ENCODE data around the gene DIAPH2.

Gene DIAPH2

DNA sequence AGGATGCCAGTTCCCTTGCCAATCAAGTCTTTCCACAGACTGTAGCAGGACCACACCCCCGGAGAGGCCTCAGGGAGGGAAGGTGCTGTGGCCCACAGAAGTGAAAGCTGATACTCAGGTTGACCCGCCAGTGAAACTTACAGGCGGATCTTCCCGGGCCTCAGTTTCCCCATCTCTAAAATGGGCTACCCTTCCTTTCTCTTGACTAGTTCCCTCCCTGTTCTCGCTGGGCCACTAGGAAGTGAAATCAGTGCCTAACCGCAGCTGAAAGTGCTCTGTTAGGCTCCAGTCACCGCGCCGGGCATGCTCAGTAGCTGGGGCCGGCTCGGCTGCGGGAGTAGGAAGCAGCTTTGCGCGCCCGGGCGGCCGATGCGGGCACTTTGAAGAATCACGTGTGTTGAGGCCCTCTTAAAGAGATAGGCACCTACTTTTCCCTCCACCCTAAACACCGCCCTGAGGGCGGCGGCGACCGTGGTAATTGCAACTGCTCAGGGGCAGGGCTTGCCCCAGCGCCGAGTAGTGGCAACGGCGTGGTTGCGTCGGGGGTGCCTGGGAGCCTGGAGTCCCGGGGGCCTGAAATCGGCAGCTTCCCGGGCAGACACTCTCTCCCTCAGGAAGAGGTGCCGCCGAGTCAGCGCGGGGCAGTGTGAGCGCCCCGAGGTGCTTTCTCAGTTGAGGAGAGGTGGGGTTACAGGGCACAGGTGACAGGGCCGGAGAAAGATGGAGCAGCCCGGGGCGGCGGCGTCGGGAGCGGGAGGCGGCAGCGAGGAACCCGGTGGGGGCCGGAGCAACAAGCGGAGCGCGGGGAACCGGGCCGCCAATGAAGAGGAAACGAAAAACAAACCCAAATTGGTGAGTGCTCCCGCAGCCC, at the start of gene DIAPH2:
Gene DIAPH2, plus strand, starts transcription at position 504 of the 871 bp plus-strand sequence.
- peak; percentile 87 for DNase-seq
- no peaks in the 10 kb centered on the region for H3K27me3 Mint-ChIP-seq
- H3K4me1 Mint-ChIP-seq, result peaks cover 43% of the 10 kb centered on the region
- H3K36me3 Mint-ChIP-seq, result peaks cover 4% of the 10 kb centered on the region
- peak within 1 kb of the TSS; percentile 95 for H3K27ac Mint-ChIP-seq
- peak within 1 kb of the TSS; percentile 93 for H3K4me3 Mint-ChIP-seq
- CTCF ChIA-PET, result no interaction called here
- no peaks in the 10 kb centered on the region for H3K9me3 Mint-ChIP-seq

DNA sequence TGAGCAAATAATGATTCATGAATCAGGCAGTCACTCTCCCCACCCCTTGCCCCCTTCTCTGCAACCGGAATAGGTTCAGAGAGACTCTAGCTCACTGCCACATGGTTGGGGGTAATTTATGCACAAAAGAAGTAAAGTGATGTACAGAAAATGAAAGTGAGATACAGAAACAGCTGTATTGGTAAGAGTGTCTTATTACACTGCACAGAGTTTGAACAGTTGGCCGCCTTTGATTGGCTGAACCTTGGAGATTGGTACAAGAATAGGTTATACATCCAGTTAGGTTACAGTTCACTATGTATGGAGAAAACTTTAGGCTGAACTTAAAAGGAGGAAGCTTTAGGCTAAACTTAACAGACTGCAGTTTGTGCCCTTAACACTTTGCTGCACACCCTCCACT, 34.6 kb upstream of the DIAPH2 start:
- CTCF ChIA-PET, result no interaction called here
- DNase-seq, result no peak
- H3K27ac Mint-ChIP-seq, result no peak overlapping the region
- no peaks in the 10 kb centered on the region for H3K27me3 Mint-ChIP-seq
- H3K36me3 Mint-ChIP-seq, result no peaks in the 10 kb centered on the region
- H3K9me3 Mint-ChIP-seq, result no peaks in the 10 kb centered on the region
- no peak overlapping the region for H3K4me3 Mint-ChIP-seq
- H3K4me1 Mint-ChIP-seq, result no peaks in the 10 kb centered on the region

DNA sequence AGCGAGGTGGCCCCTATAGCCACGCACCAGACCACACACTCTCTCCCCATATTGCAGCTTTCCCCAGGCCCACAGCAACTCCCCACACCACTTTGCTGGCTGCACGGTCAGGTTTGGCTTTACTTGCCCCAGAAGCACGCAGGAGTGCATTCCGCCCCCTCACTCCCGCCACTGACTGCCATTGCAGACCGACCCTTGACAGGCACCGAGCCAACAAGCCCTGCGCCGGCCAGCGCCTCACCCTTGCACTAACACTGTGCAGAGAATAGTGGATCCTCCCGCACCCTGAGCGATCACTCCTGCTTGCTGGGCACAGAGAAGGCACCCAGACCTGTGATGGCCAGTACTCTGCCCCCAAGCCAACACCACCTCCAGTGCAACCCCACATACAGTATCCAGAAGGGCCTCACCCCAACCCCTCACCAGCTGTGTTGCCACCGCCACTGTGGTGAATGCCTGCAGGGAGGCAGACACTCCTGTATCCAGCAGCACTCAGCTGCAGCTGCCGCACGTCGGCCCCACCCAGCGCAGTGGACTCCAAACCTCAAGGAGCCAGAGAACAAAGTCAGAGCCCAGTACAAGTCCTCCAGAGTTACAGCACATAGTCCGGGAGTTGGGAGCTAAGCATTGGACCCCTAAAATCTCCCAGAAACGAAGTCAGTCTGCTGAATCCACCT, 28.6 kb upstream of the DIAPH2 start:
- Mint-ChIP-seq H3K27ac (no peak overlapping the region), H3K4me3 (no peak overlapping the region), H3K36me3 (no peaks in the 10 kb centered on the region), H3K27me3 (no peaks in the 10 kb centered on the region), H3K4me1 (no peaks in the 10 kb centered on the region), H3K9me3 (no peaks in the 10 kb centered on the region)
- DNase-seq, result no peak
- CTCF ChIA-PET, result no interaction called here

DNA sequence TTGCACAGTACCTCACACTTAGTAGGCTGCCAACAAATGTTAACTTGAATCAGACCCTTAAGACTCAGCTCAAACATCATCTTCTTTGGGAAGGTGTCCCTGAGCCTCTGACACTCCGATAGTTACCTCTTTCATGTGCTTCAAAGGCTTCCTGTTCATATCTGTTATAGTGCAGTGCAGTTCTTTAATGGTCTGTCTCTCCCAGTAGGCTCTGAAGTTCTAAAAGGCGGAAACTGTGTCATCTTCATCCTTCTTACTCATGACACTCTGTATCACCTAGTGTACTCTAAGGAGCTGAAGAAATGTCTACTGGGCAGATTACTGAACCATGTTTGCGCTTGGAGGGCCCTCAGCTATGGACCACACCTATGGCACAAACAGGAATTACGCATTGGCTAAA, 2.1 kb upstream of the DIAPH2 start:
- no peak for DNase-seq
- Mint-ChIP-seq H3K4me1 (peaks cover 36% of the 10 kb centered on the region), H3K27me3 (no peaks in the 10 kb centered on the region), H3K36me3 (no peaks in the 10 kb centered on the region), H3K4me3 (peak overlapping the region; percentile 25), H3K9me3 (no peaks in the 10 kb centered on the region), H3K27ac (peak overlapping the region; percentile 84)
- CTCF ChIA-PET, result no interaction called here

DNA sequence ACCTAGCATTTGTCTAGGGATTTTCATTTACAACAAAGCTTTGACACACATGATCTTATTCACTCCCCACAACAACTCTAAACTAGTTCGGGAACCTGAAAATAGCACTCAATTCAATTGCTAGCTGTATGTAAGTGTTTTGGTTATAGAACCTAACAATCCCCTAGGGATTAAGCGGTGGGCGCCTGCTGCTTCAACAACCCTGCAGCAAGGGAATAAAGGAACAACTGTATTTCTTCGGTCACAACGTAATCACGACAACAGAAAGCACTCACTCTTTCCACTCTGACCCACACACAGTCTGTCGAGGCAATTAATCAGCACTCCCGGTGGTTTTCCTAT, 674 bp upstream of the DIAPH2 start:
- Mint-ChIP-seq H3K27ac (peak overlapping the region; percentile 95), H3K4me3 (peak overlapping the region; percentile 93), H3K27me3 (no peaks in the 10 kb centered on the region), H3K9me3 (no peaks in the 10 kb centered on the region), H3K4me1 (peaks cover 41% of the 10 kb centered on the region), H3K36me3 (peaks cover 4% of the 10 kb centered on the region)
- CTCF ChIA-PET, result no interaction called here
- DNase-seq, result no peak

DNA sequence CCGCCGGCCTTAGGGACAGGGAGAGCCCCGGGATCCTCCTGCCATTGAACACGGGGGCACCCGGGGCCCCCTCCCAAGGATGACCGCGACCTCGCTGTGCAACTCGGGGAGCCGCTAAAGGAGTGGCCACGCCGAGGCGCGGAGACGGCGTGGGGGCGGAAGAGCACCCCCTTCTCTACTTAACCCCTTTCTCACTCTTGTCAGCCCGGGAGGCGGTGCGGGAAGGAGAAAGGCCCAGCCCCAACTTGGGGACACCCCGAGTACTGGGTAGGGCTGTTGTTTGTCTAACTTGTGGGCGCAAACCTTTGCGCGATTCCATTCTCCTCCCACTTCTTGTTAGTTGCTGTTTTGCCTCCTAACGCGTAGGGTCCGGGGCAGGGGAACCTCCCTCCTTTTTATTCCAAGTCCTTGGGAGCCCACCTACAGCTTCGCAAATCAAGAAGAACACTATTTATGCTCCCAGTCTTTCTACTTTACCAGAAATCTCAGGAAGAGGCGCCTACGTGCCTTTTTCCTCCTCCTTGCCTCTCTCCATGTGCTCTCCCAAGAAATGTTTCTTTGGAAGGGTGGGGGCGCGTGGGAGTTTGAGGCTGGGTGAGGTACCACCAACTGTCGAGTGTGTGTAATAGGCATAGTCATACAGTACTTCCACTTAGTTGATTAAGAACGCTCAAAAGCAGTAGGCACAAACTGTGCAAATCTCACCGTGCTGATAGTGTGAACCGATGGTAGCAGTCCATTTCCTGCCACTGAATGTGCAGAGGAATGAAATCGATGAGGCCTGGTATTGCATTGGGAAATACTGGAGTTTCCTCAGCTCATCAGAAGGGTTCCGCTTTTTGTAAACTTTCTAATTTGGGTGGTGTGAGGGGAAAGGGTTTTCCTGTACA, 813 bp downstream of the DIAPH2 start:
- CTCF ChIA-PET, result no interaction called here
- Mint-ChIP-seq H3K27ac (peak overlapping the region; percentile 95), H3K4me1 (peaks cover 43% of the 10 kb centered on the region), H3K36me3 (peaks cover 4% of the 10 kb centered on the region), H3K9me3 (no peaks in the 10 kb centered on the region), H3K4me3 (peak overlapping the region; percentile 93), H3K27me3 (no peaks in the 10 kb centered on the region)
- peak; percentile 69 for DNase-seq

DNA sequence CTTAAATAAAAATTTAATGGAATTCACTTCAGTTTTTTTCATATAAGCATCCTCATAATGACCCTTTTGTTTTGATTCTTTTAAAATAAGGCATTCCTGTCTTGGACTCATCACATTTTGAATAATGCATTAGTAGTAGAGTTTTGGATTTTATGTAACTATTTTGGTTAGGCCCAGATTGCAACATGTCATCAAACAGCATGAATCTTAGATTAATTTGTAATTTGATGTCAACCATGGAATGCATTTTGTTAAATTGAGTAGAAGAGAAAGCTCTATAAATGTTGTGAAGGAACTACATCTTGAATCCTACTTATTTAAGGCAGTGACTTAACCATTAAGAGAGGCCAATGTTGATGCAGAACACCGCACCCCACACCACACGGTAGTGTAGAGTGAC, 3.1 kb downstream of the DIAPH2 start:
- no peak for DNase-seq
- Mint-ChIP-seq H3K27ac (no peak overlapping the region), H3K4me1 (peaks cover 34% of the 10 kb centered on the region), H3K27me3 (no peaks in the 10 kb centered on the region), H3K36me3 (peaks cover 7% of the 10 kb centered on the region), H3K9me3 (no peaks in the 10 kb centered on the region), H3K4me3 (no peak overlapping the region)
- CTCF ChIA-PET, result no interaction called here

DNA sequence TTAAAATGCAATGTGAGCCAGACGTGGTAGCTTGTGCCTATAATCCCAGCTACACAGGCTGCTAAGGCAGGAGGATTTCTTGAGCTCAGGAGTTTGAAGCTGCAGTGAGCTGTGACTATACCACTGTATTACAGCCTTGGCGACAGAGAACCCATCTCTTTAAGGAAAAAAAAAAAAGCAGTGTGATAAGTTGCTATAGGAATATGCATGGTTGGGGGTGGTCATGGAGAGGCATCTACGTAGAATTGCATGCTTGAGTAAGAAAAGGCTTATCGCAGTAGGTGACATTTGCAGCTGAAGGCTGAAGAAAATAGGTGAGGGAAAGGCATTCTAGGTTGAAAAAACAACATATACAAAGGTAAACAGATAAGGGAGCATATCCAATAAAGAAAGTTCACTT, 4.1 kb downstream of the DIAPH2 start:
- H3K4me3 Mint-ChIP-seq, result no peak overlapping the region
- CTCF ChIA-PET, result no interaction called here
- H3K27me3 Mint-ChIP-seq, result no peaks in the 10 kb centered on the region
- no peak overlapping the region for H3K27ac Mint-ChIP-seq
- H3K4me1 Mint-ChIP-seq, result peaks cover 27% of the 10 kb centered on the region
- no peaks in the 10 kb centered on the region for H3K9me3 Mint-ChIP-seq
- H3K36me3 Mint-ChIP-seq, result peaks cover 10% of the 10 kb centered on the region
- DNase-seq, result no peak

DNA sequence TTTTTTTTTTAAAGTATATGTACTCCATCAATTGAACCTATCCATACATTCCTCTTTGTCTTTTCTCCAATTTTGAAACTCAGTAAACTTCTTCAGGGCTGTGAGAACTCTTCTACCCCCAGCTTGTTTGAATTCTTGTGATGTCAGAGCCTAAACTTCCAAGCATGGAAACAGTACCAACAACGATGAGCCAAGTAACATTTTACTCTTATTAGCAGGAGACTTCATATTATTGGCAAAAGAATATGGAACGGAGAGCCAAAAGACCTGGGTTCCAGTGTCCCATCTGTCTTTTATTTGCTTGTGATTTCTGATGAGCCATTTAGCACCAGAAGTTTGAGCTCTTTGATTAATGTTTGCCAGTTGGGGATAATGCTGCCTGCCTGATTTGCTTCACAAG, 5.3 kb downstream of the DIAPH2 start:
- no peak for DNase-seq
- H3K4me1 Mint-ChIP-seq, result peaks cover 19% of the 10 kb centered on the region
- peaks cover 10% of the 10 kb centered on the region for H3K36me3 Mint-ChIP-seq
- H3K27me3 Mint-ChIP-seq, result no peaks in the 10 kb centered on the region
- no peaks in the 10 kb centered on the region for H3K9me3 Mint-ChIP-seq
- no peak overlapping the region for H3K4me3 Mint-ChIP-seq
- CTCF ChIA-PET, result no interaction called here
- no peak overlapping the region for H3K27ac Mint-ChIP-seq

DNA sequence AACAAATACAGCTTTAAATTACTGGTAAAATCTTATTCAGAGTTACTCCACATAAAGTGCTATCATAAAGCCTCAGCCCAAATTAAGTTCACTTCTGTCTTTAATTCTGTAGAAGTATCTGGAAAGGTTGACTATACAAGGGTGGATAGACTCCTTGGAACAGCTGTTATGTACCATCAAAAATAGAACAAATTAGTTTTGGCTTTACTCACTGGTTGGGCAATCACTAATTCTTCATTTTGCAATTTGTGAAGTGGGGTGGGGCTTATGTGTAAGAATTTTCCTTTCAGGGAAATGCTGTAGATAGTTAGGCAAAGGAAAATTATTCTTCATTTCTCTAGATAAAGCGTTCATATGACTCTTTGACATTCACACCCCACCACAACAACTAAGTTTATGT, 7.8 kb downstream of the DIAPH2 start:
- no peak overlapping the region for H3K27ac Mint-ChIP-seq
- no peak for DNase-seq
- no peak overlapping the region for H3K4me3 Mint-ChIP-seq
- no peaks in the 10 kb centered on the region for H3K27me3 Mint-ChIP-seq
- CTCF ChIA-PET, result no interaction called here
- peaks cover 17% of the 10 kb centered on the region for H3K36me3 Mint-ChIP-seq
- H3K9me3 Mint-ChIP-seq, result no peaks in the 10 kb centered on the region
- peaks cover 7% of the 10 kb centered on the region for H3K4me1 Mint-ChIP-seq

DNA sequence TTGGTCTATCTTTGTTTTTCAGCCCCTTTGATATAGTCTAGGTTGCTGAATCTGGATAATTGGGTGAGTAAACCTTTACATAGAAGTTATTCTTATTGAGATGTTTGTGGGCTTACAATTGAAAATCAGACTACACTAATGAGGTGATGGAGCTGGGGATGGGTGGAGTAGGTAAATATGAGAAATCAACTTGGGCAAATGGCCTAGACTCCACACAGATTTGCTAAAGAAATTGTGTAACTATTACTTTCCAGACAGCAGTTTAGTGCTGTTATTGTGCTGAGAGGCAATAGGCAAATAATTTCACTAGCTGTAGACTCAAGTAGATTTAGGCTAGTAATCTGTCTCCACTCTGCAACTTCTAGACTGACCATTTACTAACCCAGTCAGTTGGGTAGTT, 8.2 kb downstream of the DIAPH2 start:
- no peak overlapping the region for H3K27ac Mint-ChIP-seq
- H3K9me3 Mint-ChIP-seq, result no peaks in the 10 kb centered on the region
- no peak overlapping the region for H3K4me3 Mint-ChIP-seq
- H3K4me1 Mint-ChIP-seq, result peaks cover 5% of the 10 kb centered on the region
- CTCF ChIA-PET, result no interaction called here
- peaks cover 14% of the 10 kb centered on the region for H3K36me3 Mint-ChIP-seq
- DNase-seq, result no peak
- no peaks in the 10 kb centered on the region for H3K27me3 Mint-ChIP-seq

DNA sequence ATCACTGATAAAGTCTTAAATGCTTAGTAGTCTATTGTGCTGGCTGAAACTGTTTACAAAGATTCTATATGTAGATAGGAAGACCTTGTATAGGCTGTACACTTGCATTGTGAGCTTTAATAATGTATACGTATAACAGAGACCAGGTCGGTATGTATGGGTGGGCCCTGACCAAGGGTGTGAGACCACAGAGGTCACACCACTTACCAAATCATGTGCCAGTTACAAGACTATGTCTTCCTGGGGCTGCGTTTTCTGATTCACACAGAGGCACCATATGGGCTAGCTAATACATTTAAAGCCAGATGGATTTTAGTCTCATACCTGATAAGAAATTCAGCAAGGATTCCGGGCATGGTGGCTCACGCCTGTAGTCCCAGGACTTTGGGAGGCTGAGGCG, 8.8 kb downstream of the DIAPH2 start:
- Mint-ChIP-seq H3K27ac (no peak overlapping the region), H3K36me3 (peaks cover 14% of the 10 kb centered on the region), H3K9me3 (no peaks in the 10 kb centered on the region), H3K4me1 (peaks cover 5% of the 10 kb centered on the region), H3K4me3 (no peak overlapping the region), H3K27me3 (no peaks in the 10 kb centered on the region)
- DNase-seq, result no peak
- CTCF ChIA-PET, result no interaction called here

DNA sequence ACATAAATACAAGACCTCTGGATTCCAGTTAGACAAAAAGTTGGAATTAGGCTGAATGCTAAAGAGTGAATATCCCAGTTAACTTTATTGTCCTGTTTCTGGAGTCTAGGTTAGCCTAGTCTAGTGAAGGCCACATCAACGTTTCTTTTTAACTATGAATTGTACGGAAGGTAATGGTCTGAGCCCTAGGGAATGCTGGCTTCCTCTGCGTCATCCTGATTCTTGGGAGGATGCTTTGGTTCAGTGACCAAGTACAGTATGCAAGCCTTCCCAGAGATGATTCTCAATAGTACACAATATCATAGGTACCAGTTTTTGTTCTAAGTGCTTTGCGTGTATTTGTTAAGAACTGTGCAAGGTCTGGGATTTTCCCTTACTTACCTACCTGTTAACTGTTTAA, 11.8 kb downstream of the DIAPH2 start:
- Mint-ChIP-seq H3K36me3 (peaks cover 19% of the 10 kb centered on the region), H3K27ac (no peak overlapping the region), H3K27me3 (no peaks in the 10 kb centered on the region), H3K4me1 (no peaks in the 10 kb centered on the region), H3K9me3 (no peaks in the 10 kb centered on the region), H3K4me3 (no peak overlapping the region)
- CTCF ChIA-PET, result no interaction called here
- DNase-seq, result no peak

DNA sequence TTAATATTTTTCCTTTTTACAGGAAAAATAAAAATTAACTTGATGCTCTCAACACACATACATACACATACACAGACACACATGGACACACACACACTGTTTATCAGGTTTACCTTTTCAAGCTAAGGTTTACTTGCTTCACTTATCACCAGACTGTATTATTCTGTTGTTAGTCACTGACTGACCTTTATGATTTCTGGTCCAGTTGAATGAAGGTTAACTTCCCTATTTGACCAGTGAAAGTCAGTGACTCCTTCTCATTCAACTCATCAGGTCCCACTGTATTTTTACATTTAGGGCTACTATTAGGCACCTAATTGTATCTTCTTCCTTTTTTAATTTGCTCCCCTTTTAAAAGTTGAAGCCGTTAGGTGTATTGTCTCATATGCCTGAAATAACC, 16.0 kb downstream of the DIAPH2 start:
- H3K36me3 Mint-ChIP-seq, result peaks cover 16% of the 10 kb centered on the region
- no peaks in the 10 kb centered on the region for H3K9me3 Mint-ChIP-seq
- CTCF ChIA-PET, result no interaction called here
- H3K4me1 Mint-ChIP-seq, result no peaks in the 10 kb centered on the region
- H3K27ac Mint-ChIP-seq, result no peak overlapping the region
- H3K4me3 Mint-ChIP-seq, result no peak overlapping the region
- H3K27me3 Mint-ChIP-seq, result no peaks in the 10 kb centered on the region
- DNase-seq, result no peak

Data from activated naive CD4-positive, alpha-beta T cell treated with anti-CD3 and anti-CD28 coated beads, Interleukin-2, amount 10 ng/mL, durations not matched to agents 7 days and 5 days (primary cell).